OCI-LY1 (cell line): Measurements from ENCODE around the gene THAP9.

Source experiments
- CTCF ChIP-seq: fragments of 200-600 bp; sonication (generic), shearing (Covaris generic); IDR thresholded peaks from 2 replicates; pipeline ENCODE4 v1.5.1; 2017; ENCODE audit warnings: mild to moderate bottlenecking, antibody characterized with exemption, low read length, moderate library complexity, mixed read lengths
- EZH2 ChIP-seq: fragments of 200-600 bp; sonication (generic), shearing (Covaris generic); IDR thresholded peaks from 2 replicates; pipeline ENCODE4 v1.8.0; 2017; ENCODE audit warnings: borderline replicate concordance, mixed run types, mild to moderate bottlenecking, antibody characterized with exemption, low read length, moderate library complexity, mixed read lengths

- TF ChIP-seq CTCF, result peak; percentile 9; the same call in 1 of the 2 replicates
- no peak for TF ChIP-seq EZH2
Measured at GRCh38 chr4:82900066-82900410, 497 bp upstream of the THAP9 start.
